WTC11 (cell line): ENCODE data around the gene TPK1.

Experiments used
- CTCF ChIP-seq: fragments of 200-600 bp; IDR thresholded peaks from 2 replicates; pipeline ENCODE4 v1.8.0; 2022; ENCODE audit warnings: antibody characterized with exemption
- ETV6 ChIP-seq: sonication (generic); formaldehyde crosslinking; IDR thresholded peaks from 2 replicates; pipeline ENCODE4 v1.8.1; 2022; ENCODE audit warnings: mild to moderate bottlenecking, missing genetic modification reagents
- HMGXB4 ChIP-seq: sonication (generic); formaldehyde crosslinking; IDR thresholded peaks from 2 replicates; pipeline ENCODE4 v1.8.1; 2023; ENCODE audit warnings: mild to moderate bottlenecking, moderate library complexity, missing genetic modification reagents
- MAX ChIP-seq: sonication (generic); formaldehyde crosslinking; IDR thresholded peaks from 2 replicates; pipeline ENCODE4 v1.8.0; 2022; ENCODE audit warnings: mild to moderate bottlenecking, missing genetic modification reagents
- NFE2L1 ChIP-seq: sonication (generic); formaldehyde crosslinking; IDR thresholded peaks from 2 replicates; pipeline ENCODE4 v1.8.1; 2023; ENCODE audit warnings: missing genetic modification reagents
- USF2 ChIP-seq: sonication (generic); formaldehyde crosslinking; IDR thresholded peaks from 2 replicates; pipeline ENCODE4 v1.8.1; 2023; ENCODE audit warnings: mild to moderate bottlenecking, missing genetic modification reagents, moderate library complexity
- ZBTB21 ChIP-seq: sonication (generic); formaldehyde crosslinking; IDR thresholded peaks from 2 replicates; pipeline ENCODE4 v1.8.1; 2023; ENCODE audit warnings: mild to moderate bottlenecking, missing genetic modification reagents, borderline replicate concordance
- ZNF512 ChIP-seq: sonication (generic); formaldehyde crosslinking; IDR thresholded peaks from 2 replicates; pipeline ENCODE4 v1.8.1; 2022; ENCODE audit warnings: missing genetic modification reagents, borderline replicate concordance

- TF ChIP-seq ZBTB21: no peak
- TF ChIP-seq USF2 (CRISPR knock-in tag): no peak
- TF ChIP-seq MAX (CRISPR knock-in tag): no peak
- no peak for TF ChIP-seq ETV6 (CRISPR knock-in tag)
- no peak for TF ChIP-seq HMGXB4 (CRISPR knock-in tag)
- no peak for TF ChIP-seq CTCF
- TF ChIP-seq NFE2L1 (CRISPR knock-in tag): no peak
- no peak for TF ChIP-seq ZNF512
Observed at GRCh38 chr7:144524271-144524670, 311.6 kb downstream of the TPK1 start.
